Eye (tissue), 1 donor: ENCODE measurements around the gene LRRK1.

Source experiments
- DNase-seq: peaks from one replicate; pipeline ENCODE4 v3.0.0-alpha.2; 2015

Gene LRRK1

DNA sequence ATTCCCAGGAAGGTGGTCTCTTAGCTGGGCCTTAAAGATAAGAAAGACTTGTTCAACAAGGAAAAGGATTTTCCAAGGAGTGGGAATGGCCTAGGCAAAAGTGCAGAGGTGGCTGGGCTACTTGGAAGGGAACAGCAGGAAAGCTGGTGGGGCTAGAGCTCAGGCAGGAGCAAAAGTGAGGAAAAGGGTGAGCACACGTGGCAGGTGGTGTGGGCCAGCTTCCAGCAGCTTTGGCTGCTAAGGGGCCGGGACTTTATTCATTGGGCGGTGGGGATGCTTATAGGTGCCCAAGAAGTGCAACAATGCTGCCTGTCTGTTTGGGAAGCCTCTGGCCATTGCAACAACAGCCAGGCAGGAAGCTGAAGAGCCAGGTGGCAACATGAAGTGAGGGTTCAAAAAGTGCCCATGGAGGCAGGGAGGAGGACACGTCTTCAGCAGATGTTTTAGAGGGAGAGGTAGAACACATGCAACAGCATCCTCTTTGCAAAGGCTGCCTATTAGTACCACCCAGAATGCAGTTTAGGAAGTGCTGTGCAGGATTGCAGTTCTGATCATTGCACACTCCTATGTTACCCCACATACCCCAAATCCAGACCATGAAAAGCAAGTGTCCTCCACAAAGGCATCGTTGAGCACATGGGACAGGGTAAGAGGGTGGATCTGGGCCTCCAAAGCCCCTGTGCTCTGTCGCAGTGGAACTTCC is 25.7 kb upstream of the LRRK1 start:
- no peak for DNase-seq

DNA sequence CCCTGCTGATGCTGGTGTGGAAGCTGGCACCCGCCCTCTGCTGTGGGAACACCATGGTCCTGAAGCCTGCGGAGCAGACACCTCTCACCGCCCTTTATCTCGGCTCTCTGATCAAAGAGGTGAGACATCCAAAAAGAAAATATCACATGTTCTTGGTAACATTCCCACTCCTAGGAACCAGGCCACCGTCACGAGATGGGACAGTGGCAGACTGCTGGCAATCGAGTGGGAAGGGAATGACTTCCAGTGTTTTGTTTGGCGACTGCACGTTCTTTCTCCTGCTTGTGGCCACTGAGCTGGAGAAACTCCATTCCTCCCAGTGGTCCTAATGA is 25.2 kb upstream of the LRRK1 start:
- no peak for DNase-seq

DNA sequence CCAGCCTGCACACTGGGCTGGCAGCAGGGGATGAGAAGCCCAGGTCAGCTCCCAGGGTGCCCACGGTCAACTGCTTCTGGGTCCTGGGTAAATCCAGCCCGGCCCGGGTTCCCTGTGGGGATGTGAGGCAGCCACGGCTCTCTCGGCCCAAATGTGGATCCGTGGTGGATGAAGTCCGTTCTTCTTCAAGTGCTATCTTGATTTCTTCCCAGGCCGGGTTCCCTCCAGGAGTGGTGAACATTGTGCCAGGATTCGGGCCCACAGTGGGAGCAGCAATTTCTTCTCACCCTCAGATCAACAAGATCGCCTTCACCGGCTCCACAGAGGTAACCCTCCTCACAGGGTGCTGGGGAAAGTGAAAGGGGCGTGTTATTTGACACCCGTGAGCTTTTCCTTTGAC is 23.4 kb upstream of the LRRK1 start:
- DNase-seq, result no peak

DNA sequence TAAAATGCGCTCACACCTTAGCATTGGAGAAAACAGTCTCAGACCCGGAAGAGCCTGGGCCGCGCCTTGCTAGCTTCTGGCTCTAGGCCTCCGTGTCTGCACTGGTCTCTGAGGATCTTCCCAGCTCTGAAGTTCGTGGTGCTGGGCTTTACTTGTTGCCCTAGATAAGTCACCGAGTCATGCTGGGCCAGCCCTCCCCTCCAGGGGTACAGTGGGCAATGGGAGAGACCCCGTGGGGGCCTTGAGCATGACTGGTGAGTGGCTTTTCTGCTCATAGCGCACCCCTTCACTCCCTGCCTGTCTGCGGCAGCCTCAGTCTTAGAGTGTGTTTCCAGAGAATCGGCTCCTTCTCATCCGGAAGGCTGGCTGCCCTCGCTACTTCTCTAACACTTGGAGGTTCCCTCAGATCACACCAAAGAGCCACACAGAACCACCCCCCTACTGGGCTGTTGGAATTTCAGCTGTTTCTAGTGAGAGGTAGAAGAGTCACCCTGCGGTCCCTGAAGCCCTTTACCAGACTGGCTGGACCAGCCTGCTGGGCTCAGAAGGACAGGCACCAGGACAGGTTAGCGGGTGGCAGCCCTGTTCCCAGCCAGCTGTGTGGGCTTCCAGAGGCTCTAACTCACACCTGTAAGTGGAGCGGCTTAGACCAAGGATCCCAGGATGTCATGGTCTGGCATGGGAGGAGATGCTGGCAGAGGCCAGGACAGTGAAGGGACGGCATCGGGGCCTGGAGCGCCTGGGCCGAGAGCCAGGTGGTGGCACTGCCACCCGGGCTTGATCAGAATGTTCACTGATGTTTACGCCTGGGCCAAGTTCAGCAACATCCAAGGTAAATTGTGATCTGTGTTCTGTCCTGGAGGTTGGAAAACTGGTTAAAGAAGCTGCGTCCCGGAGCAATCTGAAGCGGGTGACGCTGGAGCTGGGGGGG is 21.7 kb upstream of the LRRK1 start:
- DNase-seq, result no peak

DNA sequence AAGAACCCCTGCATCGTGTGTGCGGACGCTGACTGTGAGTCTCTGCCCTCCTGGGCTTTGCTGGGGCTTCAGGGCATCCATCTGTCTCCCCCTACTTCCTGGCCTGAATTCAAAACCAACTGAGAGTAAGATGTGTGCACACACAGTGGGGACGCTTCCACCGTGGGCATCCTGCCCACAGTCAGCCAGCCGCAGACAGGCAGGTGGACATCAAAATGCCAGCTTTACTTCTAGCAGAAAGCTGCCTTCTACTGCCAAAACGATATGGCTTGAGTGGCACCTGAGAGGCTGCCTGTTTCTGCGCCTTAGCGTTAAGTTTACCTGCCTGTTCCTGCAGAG is 21.0 kb upstream of the LRRK1 start:
- DNase-seq, result no peak

DNA sequence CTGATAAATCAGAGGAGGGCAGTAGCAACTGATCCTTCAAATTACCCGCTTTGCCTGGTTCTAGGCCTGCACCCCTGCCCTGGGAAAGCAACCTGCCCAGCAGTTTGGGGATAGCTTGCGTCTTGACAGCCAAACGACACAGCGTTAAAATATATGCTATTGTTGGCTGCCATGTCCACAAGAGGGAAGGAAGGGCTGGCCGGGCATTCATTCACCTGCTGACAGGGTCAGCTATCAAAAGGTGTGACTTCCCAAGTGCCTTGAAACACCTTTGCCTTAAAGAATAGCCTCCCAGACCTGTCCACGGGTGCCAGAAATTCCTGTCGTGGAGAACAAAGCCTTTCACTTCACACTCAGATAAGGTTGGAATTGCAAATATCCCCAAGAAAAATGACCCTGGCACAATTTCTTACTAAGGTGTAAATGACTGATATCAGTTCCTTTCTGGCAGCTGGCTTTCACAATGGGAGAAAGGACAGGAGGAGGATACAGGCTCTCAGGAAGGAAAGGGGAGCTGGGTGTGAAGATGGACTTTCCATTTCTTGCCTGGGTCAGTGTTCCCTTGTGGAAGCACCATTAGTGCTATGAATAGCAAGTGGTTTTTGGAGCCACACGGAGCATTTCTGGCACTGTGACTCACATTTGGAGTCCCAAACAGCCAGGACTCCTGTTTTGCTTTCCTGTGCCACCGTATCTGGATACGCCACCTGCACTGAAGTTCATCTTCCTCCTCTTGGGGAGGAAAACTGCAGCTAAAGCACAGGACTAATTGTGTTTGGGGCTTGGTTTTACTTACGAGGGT is 20.3 kb upstream of the LRRK1 start:
- DNase-seq, result no peak

DNA sequence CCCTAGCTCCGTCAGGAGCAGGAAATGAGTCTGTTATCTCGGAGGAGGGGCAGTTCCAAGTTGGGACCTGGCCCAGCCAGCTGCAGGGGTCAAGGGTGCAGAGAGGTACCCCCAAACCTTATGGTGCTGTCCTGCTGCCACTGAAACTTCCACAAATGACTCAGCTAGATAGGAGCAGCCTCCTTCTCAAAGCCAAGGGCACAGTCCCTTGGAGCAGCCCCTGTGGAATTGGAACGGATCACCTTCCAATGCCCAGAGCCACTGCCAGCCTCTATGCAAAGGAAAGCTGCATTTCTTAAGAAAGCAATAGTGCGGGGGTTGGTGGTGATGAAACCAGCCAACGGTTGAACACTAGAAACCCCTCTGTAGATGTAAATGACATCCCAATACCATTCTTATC is 19.6 kb upstream of the LRRK1 start:
- DNase-seq, result no peak

DNA sequence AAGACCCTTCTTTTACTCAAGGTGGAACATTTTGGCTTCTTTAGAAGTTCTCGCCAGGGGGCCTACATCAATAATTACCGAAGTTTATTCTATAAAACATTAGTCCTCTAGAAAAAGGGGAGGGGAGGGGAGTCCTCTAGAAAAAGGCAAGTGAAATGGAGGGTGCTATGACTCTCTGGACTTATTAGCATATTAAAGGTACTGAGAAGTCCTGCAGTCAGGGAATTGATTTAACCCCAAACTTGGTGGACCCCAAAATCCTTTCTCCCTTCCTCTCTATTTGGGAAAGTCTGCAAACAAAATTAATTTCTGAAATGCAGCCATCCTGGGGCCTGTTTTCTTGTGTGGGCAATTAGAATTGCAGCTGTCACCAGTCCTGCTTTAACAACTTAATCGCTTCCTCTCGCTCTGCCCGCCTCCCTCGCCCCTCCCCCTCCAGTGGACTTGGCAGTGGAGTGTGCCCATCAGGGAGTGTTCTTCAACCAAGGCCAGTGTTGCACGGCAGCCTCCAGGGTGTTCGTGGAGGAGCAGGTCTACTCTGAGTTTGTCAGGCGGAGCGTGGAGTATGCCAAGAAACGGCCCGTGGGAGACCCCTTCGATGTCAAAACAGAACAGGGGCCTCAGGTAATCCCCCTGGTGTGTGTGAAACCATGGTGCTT is 18.9 kb upstream of the LRRK1 start:
- no peak for DNase-seq

DNA sequence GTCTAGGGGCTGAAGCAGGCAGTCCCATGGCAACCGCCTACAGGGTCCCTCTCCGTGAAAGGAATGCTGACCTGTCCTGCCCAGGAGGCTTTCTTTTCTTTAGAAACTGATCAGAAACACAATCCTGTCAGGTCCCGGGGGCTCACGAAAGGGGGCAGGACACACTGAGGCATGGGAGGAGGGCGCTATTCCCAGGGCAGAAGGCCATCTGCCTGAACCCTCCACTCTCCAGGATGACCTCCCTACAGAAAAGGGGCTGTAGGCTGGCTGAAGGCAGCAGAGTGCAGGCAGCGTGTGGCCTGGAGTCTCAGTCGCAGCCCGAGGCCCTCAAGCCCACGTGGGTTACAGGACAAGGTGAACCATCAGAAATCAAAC is 18.4 kb upstream of the LRRK1 start:
- no peak for DNase-seq

DNA sequence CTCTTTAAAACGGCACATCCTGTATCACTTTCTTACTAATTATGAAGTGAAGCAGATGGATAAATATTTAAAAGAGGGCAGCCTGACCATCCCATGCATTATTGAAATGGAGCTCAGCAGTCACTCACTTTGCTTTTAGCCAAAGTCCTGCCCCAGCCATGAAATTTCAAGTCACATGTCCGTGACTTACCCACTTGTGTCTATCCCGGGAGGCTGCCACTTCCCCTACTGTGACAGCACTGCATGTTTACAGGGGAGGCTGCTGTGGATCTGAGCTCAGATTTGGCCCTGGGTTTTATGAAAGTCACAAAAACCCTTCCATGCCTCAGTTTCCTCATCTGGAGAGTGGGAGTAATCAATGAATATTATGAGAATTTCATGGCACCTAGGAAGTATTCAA is 17.9 kb upstream of the LRRK1 start:
- no peak for DNase-seq

DNA sequence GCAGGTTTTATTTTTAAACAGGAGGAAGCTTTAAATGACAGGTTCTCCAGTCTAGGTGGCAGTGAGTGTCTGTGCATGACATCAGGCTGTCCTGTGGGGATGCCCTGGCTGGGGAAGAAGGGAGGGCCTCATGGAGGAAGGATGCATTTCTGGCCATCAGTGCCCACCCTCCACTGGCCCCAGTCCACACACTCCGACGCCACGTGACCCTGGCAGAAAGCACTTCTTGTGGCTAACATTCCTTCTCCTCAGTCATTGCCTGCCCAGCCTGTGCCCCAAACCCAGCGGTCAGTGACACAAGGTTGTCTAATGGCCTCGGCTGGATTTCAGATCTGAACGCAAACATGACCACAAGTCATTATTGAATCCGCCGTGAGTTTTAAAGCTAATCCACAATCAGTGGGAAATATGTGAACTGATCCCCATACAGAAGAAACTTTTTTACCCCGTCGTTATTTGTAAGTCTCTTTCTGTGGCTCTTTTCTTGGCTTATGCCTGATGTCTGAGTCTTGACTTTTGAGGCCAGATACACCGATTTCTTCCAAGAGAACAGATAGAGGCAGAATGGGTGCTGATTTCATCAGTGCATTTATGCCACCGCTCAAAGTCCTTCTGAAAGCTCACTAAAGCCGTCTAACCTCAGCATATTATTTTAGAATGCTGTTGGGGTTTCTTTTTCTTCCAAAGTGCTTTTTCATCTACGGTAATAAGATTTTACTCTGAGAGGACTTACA is 17.3 kb upstream of the LRRK1 start:
- no peak for DNase-seq

DNA sequence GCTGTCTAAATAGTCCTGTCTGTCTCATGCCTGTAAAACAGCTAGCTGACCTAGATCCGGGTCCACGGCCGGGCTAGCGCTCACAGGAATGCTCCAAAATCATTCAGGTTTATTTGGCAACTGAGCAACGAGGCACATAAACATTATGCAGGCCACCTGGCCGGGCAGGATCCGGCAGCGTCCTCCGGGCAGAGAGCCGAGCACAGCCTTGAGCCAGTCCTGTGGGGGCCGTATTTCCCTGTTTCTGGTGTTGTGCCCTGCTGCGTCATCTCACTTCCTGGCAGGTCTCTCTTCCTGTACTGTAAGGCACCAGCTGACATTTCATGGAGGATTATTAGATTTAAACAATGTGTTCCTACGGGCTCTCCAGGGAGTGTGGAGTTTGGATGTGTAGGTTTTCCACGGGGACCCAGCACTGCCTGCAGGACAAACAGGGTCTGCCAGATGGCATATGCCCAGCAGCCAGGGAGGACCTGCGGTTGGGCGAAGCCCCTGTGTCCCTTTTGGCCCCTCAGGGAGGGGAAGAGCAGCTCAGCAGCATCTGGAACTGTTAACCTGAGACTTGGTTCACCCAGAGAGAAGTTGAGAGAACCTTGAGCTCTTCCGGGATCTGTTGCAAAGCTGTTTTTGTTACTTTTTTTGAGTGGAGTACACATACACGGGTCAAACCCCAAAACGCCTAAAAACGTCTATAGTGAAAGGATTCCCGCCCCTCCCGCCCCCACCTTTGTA is 16.6 kb upstream of the LRRK1 start:
- peak; percentile 75 for DNase-seq

DNA sequence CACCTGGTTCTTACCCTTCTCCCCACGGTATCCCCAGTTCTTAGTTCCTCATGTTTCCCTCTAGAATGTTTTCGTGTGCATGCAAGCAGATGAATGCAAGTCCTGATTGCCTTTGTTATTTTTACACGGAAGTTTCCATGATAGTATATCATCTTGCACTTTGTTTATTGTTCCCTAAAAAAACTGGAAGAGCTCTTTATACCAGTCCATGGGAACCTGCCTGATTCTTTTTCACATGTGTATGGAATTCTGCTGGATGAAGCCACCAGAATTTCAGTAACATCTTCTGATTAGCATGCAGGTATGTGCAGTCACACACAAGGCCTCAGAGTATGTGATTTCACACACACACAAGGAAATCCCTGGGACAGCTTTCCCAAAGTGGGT is 16.0 kb upstream of the LRRK1 start:
- no peak for DNase-seq

DNA sequence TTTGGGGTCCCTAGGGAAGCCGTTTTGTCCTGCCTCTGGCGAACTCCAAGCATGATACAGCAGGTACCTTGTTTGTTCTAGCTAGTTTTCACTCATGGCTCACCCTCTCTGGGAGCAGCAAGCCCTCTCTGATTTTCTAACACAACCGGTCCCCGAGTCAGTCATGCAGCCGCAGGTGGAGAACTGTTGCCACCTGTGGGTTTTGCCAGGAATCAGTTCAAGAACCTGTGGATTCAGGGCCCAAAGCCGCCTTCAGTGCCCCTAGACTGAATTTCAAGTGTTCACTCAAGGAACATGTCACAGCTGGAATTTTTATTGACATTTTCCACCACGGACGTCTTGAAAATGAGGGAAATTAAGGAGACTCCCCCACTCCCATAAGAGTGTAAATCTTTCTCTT is 13.3 kb upstream of the LRRK1 start:
- DNase-seq, result no peak

DNA sequence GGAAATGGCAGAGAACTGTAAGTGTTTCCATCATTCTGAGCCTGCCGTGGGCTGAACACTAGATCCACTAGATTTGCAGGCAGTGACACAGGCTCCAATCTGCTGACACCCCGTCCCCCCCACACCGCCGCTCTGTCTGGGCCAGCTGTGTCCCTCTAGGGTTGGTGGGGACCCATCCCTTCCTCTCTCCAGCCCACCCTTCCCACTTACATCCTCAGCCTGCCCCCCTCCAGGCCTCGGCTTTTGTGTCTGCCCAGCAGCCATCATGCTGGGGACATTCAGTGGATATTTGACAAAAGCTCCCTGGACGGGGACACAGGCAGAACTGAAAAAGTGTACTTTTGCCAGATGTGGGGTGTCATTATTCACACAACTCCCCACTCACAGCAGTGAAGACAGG is 10.7 kb upstream of the LRRK1 start:
- DNase-seq, result no peak

DNA sequence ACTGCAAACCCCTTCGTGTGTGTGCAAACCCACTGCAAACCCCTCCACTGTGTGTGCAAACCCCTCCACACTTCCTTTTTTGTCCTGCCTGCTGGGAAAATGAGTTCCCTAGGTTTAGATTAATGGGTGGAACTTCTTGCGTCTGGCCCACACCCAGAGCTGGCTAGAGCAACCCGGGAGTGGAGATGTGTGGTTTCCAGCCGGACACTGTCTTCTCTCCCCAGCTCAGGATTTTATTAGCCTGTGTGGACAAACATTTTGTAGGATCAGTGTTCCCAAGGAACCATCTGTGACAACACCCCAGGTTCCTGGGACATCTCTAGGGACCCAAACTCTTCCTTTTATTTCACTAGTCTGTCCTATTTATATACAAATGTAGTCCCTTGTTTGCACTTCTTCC is 9.6 kb upstream of the LRRK1 start:
- DNase-seq, result no peak

DNA sequence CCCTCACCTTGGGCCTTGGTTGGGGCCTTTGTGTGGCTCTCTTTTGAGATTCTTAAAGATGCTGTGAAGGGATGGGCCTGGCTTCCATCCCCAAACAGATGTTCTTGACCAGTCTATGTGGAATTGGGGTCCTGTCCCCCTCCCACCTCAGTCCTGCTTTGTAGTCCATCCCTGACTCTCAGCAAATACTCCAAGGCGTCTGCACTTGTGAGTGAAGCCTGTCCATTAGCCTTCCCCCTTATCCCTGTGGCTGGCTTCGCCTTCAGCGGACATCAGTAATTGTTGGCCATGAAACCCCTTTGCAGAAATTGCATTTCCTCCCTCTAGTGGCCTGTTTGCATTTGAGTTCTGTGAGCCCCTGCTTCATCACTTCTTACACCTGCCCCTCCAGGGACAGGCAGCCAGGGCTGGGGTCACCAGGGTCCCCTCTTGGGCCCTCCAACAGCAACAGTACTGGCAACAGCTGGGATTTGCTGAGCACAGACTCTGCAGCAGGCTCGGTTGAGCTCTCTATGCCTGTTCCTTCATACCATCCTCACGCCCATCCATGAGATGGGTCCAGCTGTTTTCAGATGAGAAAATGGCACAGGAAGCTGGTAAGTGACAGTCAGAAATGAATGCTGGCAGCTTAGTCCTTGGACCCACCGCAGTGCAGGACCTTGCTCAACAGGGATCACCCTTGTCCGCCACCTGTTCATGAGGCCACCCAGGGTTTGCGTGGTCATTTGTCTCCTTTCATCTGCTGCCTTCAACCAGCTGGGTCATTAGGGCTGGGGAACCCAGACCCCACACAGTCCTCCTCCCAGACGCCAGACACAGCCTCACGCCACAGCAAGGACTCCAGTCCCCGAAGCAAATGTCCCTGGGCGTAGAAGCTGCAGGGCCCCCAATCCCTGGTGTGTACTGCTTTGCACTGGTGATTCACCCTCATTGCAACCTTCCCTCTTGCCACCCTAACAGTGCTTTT is 8.9 kb upstream of the LRRK1 start:
- DNase-seq, result peak; percentile 55

DNA sequence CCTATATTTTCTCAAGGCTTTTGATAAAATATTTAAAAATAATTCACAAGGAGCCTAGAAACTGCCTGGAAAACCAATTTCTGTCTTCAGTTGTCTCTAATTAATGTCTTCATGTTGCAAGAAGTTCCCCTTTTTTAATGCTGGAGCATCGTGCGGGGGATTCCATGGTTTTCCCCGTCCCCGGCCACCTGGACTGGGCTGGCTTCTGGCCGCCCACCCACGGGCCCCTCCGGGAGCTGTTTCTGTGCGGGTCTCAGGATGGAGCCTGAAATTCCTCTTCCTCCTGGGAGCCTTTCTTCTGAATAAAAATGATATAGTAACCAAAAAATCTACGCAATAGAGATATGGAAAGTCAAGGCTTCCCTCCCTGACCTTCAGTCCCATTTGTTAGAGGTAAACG is 8.1 kb upstream of the LRRK1 start:
- no peak for DNase-seq

DNA sequence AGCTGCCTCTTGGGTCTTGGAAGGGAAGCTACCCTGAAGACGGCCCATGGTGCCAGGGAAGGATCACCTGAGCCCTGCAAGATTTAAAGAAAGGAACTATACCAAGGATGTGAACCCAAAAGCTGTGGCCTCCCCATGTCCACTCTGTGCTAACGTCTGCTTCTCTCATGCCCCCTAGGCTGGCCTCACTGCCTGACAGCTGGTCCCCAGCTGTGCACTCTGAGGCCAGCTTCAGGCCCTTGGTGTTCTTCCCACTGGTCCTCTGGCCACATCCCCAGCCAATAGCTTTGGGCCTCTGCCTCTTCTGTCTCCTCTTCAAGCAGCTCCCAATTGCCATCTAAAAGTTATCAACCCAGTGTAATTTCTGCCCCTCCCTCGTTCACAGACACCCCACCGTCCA is 5.2 kb upstream of the LRRK1 start:
- DNase-seq, result peak; percentile 45

DNA sequence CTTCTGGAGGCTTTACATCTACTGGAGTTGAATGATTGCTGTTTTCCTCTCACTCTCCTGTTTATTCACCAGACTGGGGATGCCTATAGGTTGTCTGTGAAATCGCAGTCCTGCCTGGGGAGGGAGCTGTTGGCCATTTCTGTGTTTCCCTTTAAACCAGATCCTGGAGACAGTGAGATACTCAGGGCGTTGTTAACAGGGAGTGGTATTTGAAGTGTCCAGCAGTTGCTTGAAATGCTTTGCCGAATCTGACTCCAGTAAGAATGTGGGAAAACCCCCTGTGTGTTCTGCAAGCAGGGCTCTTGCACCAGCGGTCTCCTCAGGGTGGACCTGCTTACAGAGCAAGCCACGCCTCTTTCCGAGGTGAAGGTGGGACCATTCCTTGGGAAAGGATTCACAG is 4.3 kb upstream of the LRRK1 start:
- no peak for DNase-seq
